ENCODE data around the gene METTL1. TPM values are rescaled to one million over a fixed set of nuclear protein-coding genes. Genes with fewer than 3 reads are reported as not detected.

Gene METTL1
- total and polyA plus RNA-seq, 9 of the 15 experiments (the other 6 are each of a cell fraction or from before 2014, with no cell fraction given), result 12.6 to 65.9 (median 39.2) TPM

DNA sequence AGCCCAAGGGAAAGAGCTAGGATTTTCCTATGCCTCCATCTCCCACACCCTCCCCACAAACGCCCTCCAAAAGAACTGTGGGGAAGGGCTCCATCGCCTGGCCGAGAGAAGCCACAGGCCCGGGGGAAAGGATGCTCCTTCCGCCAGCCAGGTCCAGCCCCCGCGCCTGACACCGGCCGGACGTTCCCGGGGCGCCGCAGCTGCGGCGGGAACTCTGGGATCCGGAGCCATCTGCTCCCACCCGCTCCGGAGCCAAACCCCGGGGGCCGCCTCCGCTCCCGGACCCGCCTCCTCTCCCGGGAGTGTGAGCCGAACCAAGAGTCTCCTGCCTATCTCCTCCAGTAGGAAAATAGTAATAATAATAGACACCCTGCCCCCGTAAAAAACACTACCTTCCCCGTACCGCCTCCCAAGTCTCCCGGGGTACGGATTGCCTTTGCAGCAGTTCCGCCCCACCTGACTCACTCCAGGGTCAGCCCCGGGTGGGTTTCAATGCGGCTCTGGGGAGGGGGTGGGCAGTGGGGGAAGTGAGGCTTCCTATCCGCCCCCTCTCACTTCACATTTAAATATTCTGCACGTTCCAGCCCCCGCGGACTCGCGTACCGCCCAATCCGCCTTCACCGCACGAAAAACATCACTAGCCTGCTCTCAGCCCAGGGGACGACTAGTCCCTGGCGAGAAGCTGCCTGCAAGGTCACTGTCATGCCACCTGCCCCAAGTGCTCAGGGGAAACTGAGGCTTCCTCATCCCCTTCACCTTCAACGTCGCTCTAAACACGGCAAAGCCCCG, 35.8 kb downstream of the METTL1 start (continued):
- TF ChIP-seq, protein P1, sequence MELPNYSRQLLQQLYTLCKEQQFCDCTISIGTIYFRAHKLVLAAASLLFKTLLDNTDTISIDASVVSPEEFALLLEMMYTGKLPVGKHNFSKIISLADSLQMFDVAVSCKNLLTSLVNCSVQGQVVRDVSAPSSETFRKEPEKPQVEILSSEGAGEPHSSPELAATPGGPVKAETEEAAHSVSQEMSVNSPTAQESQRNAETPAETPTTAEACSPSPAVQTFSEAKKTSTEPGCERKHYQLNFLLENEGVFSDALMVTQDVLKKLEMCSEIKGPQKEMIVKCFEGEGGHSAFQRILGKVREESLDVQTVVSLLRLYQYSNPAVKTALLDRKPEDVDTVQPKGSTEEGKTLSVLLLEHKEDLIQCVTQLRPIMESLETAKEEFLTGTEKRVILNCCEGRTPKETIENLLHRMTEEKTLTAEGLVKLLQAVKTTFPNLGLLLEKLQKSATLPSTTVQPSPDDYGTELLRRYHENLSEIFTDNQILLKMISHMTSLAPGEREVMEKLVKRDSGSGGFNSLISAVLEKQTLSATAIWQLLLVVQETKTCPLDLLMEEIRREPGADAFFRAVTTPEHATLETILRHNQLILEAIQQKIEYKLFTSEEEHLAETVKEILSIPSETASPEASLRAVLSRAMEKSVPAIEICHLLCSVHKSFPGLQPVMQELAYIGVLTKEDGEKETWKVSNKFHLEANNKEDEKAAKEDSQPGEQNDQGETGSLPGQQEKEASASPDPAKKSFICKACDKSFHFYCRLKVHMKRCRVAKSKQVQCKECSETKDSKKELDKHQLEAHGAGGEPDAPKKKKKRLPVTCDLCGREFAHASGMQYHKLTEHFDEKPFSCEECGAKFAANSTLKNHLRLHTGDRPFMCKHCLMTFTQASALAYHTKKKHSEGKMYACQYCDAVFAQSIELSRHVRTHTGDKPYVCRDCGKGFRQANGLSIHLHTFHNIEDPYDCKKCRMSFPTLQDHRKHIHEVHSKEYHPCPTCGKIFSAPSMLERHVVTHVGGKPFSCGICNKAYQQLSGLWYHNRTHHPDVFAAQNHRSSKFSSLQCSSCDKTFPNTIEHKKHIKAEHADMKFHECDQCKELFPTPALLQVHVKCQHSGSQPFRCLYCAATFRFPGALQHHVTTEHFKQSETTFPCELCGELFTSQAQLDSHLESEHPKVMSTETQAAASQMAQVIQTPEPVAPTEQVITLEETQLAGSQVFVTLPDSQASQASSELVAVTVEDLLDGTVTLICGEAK (IDR thresholded peaks at IDR 0.05), result peak; percentile 44; the same call in 1 of the 2 replicates
- TF ChIP-seq, protein P1 (CRISPR knock-in tag; IDR thresholded peaks at IDR 0.05), result no peak
- no peak for TF ChIP-seq KDM4B (IDR thresholded peaks at IDR 0.05; ENCODE audit: borderline replicate concordance in 2 of 2, low read depth in 1 of 2)
- no peak for TF ChIP-seq SETDB1 (IDR thresholded peaks at IDR 0.05; ENCODE audit: low read length)
- TF ChIP-seq HDAC2 (IDR thresholded peaks at IDR 0.05), result 0 out of 2 replicates have a peak, but pooled peaks have one; percentile 26
- no peak for TF ChIP-seq EZH2 (IDR thresholded peaks at IDR 0.05; ENCODE audit: borderline replicate concordance, low read depth, low read length)
- no peak for TF ChIP-seq CBX8 (IDR thresholded peaks at IDR 0.05; ENCODE audit: borderline replicate concordance, extremely low read depth, low read depth, low read length, poor library complexity, severe bottlenecking)
- TF ChIP-seq CREM (IDR thresholded peaks at IDR 0.05; ENCODE audit: low read depth), result peak; percentile 23; the same call in 1 of the 2 replicates
- no peak for TF ChIP-seq SAFB (IDR thresholded peaks at IDR 0.05; ENCODE audit: borderline replicate concordance, low read depth, low read length)
- peak; percentile 26; the same call in 1 of the 2 replicates for TF ChIP-seq PHF8 (IDR thresholded peaks at IDR 0.05; ENCODE audit: borderline replicate concordance, low read length)
- TF ChIP-seq CTBP1 (IDR thresholded peaks at IDR 0.05; ENCODE audit: borderline replicate concordance), result peak; percentile 92
- TF ChIP-seq CCNT2 (IDR thresholded peaks at IDR 0.05; ENCODE audit: borderline replicate concordance, extremely low read depth, insufficient read length, low read depth, low read length), result peak; percentile 60
- TF ChIP-seq ZBTB7A (IDR thresholded peaks at IDR 0.05; ENCODE audit: borderline replicate concordance, control insufficient read depth, low read depth, low read length), result peak; percentile 84; the same call in 1 of the 2 replicates
- TF ChIP-seq STAG1 (CRISPR knock-in tag; IDR thresholded peaks at IDR 0.05; ENCODE audit: borderline replicate concordance), result peak; percentile 71; the same call in 1 of the 2 replicates
- no peak for TF ChIP-seq MYBL2 (IDR thresholded peaks at IDR 0.05; ENCODE audit: low read depth)
- no peak for TF ChIP-seq MYBL2 (CRISPR knock-in tag; IDR thresholded peaks at IDR 0.05; ENCODE audit: borderline replicate concordance)
- TF ChIP-seq GABPA (tag; conservative IDR thresholded peaks at IDR 0.05; ENCODE audit: low read depth), result peak; percentile 53; the same call in 1 of the 2 replicates

All from K562 (cell line).